NOMO-1 treated with DMSO at 0.1 percent for 48 hours (cell line): Measurements from ENCODE around the gene B4GALNT2.
"Not testable (repeated sequence)": the region's sequence is repeated elsewhere in the genome, so short reads cannot be mapped to it uniquely, and the experiment has no call there.

Experiments used
- DNase-seq: peaks from one replicate; lab custom pipeline; 2025; ENCODE audit not compliant: unreplicated experiment; lab: John Stamatoyannopoulos, UW

Gene B4GALNT2

DNA sequence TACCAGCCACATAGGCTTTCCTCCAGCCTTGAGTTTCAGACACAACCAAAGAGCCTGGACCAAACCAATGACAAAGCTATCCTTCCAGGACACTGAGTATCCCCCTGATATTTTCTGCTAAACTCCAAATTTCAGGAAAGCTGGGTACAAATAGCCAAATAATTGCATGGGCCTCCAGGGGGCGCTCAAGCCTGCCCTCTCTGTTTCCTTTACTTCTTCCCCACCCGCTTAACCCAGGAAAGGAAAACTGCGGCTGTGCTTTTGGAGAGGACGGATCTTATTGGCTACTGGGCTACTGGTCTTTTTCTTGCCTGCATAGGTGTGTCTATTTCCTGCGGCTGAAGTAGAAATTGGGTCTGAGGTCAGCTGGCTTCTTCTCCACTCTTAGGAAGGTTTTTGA is 47.7 kb downstream of the B4GALNT2 start:
- peak; percentile 34 for DNase-seq

DNA sequence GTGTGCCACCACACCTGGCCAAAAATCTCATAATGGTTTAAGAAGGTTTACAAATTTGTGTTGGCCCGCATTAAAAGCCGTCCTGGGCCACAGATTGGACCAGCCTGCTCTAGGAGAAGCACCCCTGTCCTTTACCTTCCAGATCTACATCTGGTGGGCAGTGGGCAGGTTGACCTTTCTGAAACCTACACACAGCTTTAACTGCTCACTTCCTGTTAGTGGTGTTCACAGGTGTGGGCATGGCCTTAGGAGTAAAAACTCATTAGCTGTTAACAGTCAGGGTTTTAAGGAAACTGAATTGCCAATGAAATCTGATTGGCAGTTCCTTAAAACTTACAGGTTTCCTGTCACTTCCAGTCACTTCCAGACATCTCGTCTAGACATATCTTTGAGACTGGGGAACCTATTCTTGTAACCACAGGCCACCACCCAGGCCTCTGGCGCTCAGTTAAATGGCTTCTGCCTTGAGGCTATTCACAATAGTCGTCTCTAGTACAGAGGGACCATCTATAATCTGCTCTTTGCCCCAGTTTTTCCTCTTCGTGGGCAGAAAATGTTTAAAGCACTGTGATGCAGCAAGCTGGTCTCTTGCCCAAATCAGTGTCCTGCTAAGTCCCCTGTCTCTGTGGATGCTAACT is 48.5 kb downstream of the B4GALNT2 start:
- no peak for DNase-seq

DNA sequence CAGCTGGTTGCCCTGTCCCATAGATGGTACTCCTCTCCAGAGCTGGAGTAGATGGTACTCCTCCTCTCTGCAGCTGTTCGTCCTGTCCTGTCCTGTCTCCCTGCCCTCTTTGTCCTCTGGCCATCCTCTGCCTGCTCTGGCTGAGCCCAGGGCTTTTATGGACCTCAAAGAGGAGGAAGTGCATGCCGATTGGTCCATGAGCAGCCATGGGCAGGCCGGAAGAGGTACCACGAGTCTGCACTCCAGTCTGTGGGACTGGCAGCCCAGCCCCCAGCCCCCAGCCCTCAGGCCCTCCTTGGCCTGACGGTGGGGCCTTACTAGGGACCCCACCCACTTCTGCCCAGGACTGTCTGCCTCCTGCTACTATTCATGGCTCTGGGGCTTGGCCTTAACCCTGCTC is 50.8 kb downstream of the B4GALNT2 start:
- DNase-seq = no peak

DNA sequence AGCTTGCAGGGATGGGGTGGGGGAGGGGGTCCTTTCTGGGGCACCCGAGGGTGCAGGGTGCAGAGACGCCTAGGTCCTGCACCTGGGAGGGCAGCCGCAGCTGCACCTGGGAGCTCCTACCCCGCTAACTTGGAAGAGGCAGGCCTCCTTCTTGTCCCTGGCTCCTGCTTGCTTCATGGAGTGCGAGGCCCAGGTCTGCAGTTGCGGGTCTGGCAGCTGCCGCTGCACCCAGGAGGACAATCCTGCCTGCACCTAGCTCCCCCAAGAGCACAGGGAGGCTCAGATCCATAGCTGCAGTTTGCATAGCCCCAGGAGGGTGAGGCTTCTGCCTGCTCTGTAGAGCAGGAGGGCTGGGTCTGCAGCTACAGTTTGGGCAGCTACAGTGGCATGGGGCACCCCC is 51.2 kb downstream of the B4GALNT2 start:
- no peak for DNase-seq

DNA sequence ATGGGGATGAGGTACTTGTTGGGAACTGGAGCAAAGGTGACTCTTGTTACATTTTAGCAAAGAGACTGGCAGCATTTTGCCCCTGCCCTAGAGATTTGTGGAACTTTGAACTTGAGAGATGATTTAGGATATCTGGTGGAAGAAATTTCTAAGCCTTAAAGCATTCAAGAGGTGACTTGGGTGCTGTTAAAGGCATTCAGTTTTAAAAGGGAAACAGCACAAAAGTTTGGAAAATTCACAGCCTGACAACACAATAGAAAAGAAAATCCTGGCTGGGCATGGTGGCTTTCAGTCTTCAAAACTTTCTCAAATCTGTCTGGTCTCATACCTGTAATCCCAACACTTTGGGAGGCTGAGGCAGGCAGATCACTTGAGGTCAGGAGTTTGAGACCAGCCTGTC is 52.0 kb downstream of the B4GALNT2 start:
- not testable (repeated sequence) for DNase-seq

DNA sequence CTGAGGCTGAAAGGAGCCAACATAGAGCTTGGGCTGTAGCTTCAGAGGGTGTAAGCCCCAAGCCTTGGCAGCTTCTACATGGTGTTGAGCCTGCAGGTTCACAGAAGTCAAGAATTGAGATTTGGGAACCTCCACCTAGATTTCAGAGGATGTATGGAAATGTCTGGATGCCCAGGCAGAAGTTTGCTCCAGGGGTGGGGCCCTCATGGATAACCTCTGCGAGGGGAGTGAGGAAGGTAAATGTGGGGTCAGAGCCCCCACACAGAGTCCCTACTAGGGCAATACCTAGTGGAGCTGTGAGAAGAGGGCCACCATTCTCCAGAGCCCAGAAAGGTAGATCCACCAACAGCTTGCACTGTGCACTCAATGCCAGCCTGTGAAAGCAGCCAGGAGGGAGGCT is 52.8 kb downstream of the B4GALNT2 start:
- DNase-seq = not testable (repeated sequence)

DNA sequence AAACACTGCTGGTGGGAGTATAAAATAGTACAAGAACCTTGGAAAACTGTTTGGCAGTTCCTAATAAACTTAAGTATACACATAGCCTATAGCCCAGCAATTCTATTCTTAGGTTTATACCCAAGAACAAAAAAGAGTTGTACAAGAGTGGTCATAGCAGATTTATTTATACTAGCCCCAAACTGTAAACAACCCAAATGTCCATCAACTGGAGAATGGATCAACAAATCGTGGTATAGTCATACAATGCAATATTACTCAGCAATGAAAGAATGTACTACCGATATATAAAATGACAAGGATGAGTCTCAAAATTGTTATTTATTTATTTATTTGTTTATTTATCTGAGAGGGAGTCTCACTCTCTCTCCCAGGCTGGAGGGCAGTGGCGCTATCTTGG is 54.7 kb downstream of the B4GALNT2 start:
- DNase-seq = no peak

DNA sequence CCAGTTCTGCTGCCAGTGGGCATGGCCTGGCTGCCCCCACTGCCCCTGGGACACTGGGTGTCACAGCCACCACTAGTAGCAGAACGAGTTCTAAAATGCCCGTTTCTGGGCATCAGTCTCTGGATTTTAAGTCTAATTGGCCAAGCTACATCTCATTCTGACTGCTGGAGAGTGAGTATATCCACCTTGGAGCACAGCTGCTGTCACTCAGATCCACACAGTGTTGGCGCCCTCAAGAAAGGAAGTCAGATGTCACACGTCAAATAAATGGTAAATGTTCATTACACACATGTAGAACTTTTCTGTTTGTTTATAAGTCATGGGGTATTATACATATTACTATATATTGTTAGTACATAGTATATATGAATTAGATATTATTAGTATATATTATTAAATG is 58.4 kb downstream of the B4GALNT2 start:
- no peak for DNase-seq

DNA sequence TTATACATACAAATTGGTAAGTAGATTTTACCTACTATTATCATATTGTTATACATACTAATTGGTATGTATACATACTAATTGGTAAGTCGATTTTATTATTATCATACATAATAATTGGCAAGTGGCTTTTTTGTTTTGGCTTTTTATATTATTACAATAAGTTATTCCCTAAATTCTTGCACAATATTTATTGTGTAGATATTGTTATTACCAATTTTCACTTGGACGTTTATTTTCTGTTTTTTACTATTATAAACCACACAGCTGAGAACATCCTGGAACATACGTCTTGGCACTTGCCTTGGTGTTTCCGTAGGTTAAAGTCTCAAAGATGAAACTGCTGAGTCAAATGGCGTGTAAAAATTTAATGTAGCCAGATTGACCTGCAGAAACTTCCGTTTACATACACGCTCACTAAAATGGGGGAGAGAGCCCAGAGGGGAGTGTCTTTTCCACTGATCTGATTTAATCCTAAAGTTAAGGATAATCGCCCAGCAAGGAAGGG is 58.9 kb downstream of the B4GALNT2 start:
- peak; percentile 80 for DNase-seq

DNA sequence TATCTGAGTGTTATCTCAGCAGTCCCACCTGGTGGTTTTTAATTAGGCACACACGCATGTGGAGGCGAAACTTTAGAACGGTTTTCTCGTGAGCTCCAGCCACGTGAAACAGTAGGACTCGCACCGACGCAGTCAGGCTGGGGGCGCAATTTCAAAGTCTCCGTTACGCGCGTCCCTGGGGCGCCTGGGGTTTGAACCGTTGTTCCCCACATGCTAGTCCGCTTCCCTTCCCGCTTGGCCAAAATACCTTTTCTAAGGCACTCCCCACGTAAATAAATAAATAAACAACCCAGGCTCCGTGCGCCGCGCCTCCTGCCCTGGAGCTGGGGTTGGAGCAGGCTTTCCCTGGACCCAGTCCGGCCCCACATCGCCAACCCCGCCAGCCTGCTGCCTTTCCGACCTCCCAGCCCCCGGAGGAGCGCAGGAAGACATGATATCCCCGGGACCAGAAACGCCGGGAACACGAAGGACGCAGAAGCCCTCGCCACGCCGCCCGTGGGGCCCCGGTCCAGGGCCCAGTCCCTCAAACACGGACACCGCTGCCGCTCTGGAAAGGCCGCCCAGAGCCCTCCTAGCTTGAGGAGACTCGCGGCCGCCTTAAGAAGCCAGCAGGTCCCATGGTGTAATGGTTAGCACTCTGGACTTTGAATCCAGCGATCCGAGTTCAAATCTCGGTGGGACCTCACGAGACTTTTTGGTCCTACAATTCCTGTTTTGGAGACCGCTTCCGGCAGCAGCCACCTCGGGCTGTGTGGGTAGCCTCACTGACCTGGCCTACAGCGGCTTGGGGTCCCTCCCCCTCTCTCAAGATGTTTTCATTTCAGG is 59.6 kb downstream of the B4GALNT2 start:
- peak; percentile 95 for DNase-seq

DNA sequence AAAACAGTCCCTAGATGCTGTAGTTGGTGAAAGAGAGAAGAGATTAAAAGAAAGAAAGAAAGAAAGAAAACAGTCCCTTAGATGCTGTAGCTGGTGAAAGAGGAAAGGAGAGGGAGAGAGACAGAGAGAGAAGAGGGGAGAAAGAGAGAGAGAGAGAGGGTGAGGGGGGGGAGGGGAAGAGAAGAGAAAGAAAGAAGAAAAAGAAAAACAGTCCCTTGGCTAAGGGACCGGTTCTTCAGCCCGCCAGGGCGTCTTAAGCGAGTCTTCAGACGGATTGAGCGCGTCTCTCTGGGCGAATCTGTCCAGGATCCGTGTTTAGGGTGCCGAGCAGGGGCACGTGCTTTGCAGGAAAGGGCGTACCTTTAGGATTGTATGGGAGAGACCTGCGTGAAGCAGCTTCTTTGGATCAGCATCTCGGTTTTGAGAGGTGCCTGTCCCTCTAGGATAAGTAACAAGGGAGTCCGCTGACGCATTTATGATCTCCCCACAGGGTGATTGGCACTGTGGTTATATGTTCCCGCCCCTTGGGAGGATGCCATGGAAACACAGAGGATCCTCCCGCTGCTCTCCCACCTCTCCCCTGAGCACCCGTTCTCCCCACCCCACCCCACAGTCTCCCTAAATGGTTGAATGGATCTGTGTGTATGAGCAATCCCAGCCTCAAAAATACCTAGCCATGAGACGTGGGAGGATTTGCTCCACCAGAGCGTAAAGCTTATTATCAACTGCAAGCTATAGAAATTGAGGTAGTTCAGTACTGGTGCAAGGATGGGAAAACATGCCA is 61.1 kb downstream of the B4GALNT2 start:
- peak; percentile 53 for DNase-seq

DNA sequence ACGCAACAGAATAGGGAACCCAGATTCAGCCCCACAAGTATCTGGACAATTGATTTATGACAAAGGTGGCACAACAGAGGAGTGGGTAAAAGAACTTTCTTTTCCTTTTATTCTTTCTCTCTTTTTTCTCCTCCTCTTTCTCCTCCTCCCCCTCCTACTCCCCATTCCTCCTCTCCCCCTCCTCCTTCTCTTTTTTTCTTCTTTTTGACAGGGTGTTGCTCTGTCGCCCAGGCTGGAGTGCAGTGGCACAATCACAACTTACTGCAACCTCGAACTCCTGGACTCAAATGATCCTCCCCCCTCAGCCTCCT is 61.7 kb downstream of the B4GALNT2 start:
- no peak for DNase-seq

DNA sequence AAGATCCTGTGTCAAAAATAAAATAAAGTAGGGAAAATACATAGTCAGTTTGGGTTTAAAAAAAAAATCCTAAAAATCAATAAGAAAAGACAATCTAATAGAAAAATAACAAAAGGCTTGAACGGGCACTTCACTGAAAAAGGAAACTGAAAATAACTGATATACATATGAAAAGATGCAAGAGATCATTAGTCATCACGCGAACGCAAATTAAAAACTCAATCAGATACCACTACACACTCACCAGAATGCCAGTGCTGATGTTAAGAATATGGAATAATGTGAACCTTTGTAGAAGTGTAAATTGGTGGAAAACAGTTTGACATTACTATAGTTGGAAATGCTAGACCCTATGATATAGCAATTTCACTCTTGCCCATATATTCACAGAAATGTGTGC is 63.2 kb downstream of the B4GALNT2 start:
- DNase-seq = no peak

DNA sequence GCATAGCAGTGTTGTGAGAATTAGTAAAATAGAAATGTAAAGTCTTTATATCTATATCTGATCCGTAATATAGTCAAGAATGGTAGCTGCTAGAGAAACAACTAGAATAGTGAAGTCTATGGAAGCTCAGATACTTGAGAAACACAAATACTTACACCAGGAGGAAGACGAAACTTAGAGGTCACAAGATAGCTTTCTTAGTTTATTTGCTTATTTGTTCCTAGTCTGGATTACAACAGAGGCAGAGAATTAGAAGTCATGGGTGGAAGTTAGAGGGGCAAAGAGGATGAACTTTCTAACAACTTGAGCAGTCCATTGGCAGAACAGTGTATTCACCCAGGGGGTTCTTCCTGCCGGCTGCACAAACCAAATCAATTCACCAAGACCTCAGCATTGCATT is 64.0 kb downstream of the B4GALNT2 start:
- DNase-seq = no peak

DNA sequence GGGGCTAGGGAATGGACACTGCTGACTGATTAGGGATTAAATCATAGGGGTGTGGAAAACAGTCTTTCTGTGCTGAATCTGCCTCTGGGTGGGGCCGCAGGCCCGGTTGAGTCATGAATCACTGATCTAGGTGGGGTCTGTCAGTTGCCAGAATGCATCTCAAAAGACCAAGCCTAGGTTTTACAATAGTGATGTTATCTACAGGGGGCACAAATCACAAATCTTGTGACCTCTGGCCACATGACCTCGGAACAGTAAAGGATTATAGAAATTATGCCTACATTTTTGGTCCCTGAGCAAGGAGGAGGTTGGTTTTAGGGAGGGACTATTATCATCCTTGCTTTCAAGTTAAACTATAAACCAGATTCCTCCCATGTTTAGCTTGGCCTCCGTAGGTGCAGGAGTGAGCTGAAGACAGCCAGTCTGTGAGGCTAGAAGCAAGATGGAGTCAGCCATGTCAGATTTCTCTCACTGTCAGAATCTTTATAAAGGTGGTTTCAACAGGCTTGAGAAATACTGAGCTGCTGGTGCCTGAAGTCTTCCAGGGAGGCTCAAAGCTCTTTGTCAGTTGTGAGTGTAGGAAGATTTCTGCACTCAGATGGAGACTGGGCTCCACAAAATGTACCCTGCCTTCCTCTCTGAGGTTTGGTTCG is 64.9 kb downstream of the B4GALNT2 start:
- DNase-seq = no peak

DNA sequence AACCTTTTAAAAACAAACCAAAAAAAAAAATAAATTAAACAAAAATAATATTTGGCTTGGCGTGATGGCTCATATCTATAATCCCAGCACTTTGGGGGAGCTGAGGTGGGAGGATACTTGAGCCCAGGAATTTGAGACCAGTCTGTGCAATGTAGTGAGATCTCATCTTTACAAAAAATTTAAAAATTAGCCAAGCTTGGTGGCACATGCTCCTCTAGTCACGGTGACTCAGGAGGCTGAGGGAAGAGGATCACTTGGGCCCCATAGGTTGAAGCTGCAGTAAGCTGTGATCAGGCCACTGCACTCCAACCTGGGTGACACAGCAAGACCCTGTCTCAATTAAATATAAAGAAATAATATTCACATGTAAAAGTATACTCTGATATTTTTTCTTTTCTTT is 65.6 kb downstream of the B4GALNT2 start:
- DNase-seq = no peak

DNA sequence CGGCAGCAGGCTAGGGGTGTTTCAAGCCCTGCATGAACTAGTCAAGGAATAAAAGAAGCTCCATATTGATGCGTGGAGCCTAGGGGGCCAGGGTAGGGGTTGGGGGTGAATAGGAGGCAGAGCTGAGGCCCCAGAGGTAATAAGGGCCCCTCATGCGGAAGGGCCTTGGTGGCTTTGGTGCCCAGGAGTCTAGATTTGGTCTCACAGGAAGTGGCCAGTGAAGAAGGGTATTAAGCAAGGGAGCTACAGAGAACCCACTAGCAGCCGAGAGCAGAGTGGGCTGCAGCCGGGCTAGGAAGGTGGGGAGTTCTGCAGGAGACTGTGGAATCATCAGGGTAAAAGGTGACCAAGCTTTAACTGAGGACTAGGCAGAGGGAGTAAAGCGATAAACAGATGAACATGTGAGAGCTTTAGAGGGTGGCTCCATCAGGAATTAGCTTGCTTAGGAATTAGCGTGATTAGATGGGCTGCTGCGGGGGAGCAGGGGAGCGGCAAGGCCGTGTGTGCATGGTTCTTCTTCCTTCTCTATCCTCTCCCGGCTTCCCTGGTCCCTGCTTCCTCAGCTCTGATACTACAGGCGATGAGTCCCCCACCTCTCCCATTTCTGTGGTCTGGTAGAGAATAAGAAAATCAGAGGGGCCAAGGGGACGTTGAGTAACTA is 68.0 kb downstream of the B4GALNT2 start:
- DNase-seq = no peak

DNA sequence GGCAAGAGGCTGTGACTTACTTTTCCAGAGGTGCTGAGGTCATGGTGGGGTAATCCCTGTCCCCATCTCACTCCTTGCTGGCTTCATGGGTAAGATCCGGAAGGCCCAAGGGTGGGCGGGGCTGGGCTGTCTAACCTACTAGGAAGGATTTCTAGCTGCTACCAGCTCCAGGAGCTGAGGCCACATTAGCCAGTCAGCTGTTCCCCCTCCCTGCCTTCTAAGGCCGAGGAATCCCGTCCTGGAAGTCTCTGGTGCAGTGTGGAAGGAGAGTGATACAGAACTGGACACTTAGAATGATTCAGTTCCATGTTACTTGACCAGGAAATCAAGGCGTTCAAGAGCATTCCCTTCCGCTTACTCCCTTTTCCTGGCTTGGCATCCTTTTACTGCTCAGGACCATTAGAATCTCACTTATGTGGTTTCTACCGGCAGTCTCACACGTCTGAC is 68.9 kb downstream of the B4GALNT2 start:
- no peak for DNase-seq

DNA sequence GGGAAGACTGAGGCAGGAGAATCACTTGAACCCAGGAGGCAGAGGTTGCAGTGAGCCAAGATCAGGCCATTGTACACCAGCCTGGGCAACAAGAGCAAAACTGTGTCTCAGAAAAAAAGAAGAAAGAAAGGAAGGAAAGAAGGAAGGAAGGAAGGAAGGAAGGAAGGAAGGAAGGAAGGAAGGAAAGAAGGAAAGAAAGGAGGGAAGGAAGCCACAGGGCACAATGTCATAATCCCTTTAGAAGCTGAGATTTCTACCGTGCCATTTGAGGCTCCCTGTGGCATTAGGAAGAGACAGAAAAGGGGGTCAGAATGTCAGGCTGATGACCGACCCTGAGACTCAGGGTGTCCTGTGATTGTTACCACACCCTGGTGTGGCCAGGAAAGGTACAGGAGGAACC is 71.2 kb downstream of the B4GALNT2 start:
- DNase-seq = no peak

DNA sequence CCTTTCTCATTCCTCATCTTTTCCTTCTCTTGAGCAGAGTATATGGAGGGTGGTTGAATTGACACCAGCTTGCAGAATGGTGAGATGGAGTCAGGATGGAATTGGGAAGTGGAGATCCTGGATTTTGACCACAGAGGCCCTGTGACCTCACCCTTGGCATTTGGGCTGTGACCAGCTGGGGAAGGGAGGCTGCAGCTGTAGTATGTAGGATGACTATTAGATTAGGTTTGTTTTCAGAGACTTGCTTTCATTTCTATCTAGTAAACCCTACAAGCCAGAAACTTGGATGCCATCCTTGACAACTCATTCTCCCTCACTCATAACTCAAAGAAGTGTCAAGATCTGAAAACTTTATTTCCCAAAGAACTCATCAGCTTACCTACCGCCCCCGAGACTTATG is 71.9 kb downstream of the B4GALNT2 start:
- DNase-seq = no peak

DNA sequence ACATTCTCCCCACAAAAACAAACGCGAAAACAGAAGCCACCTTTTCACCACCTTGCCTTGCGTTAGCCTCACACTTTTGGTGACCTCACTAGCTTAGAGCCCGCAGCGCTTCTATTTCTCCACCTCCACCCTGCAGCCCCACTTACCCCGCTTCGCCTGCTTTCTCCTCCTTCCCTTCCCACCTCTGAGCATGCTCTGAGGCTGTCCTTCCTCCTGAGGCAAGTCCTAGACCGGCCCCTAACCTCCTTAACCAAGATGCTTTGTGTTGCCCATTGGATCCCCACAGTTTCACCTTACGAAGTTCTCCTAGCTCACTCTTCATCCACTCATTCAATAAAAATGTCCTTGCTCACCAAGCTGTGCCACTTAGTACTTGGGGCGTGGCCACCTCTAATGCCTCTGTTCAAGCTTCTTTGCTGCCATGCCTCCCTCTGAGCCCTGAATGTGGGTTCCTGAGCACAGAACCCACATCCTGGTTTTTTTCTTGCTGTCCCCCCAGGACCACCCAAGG is 76.5 kb downstream of the B4GALNT2 start:
- DNase-seq = no peak
